ENCODE data around the gene PCAT6. TPM values are rescaled to one million over a fixed set of nuclear protein-coding genes. Genes with fewer than 3 reads are reported as not detected.

The PCAT6 gene
- total RNA-seq, 2 donors from 2014 or later: 6.2 to 9.0 TPM

- no peak for TF ChIP-seq CTCF (IDR thresholded peaks at IDR 0.05)
- TF ChIP-seq POLR2A (IDR thresholded peaks at IDR 0.05): no peak
- no peak for TF ChIP-seq POLR2AphosphoS5 (IDR thresholded peaks at IDR 0.05)
- no peaks in the 10 kb centered on the region for H3K9me3 ChIP-seq
- no peaks in the 10 kb centered on the region for H3K27me3 ChIP-seq (replicated peaks; ENCODE audit: insufficient read depth)
- peak; percentile 16 for DNase-seq (ENCODE audit: low spot score)
- no peaks in the 10 kb centered on the region for H3K4me1 ChIP-seq (replicated peaks)
- intact Hi-C loops (cut with DNase I): no loop called here
- H3K27ac ChIP-seq: peak overlapping the region; percentile 93 to 95
- H3K4me3 ChIP-seq: peak overlapping the region; percentile 88 to 99
- WGBS: 0% methylated on average over 38 of the region's 51 CpGs
- no peaks in the 10 kb centered on the region for H3K36me3 ChIP-seq
Measured at GRCh38 chr1:202806845-202807450, 3.8 kb upstream of the PCAT6 start.

DNA sequence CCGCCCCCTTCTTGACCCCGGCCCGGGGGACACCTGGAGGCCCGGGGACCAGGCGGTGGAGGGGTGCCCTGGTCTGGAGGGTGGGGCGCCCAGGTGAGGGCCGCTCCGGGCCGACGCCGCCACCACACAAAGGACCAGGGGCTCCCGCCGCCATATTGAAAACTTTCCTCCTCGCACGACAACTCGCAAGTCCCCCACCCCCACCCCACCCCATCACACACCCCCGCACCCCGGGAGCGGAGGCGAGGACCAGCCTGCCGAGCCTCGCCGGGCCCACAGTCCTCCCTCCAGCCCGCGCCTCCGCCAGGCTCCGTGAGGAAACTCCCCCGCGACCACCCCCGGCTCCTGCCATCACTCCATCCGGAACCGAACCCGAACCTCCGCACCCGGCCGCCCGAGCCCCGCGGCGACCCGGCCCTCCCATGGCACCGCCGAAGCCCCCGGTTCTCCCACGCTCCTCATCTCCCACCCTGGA is 3.3 kb upstream of the PCAT6 start:
- intact Hi-C loops (cut with DNase I): no loop called here
- under 1% methylated on average over 41 of the region's 45 CpGs for WGBS
- no peaks in the 10 kb centered on the region for H3K36me3 ChIP-seq

GRCh38 chr1:202807926-202808757 is 2.6 kb upstream of the PCAT6 start, which contains the start of gene KDM5B:
Gene KDM5B (minus strand): TSS chr1:202808421. CDS start chr1:202808305, 116 bp downstream.
- Histone ChIP-seq H3K27me3 (replicated peaks; ENCODE audit: insufficient read depth) (no peaks in the 10 kb centered on the region), H3K27ac (peak within 1 kb of the TSS; percentile 93 to 95), H3K36me3 (no peaks in the 10 kb centered on the region), H3K9me3 (no peaks in the 10 kb centered on the region), H3K4me3 (peak within 1 kb of the TSS; percentile 88 to 99), H3K4me1 (replicated peaks) (no peaks in the 10 kb centered on the region)
- intact Hi-C loops (cut with DNase I): no loop called here
- DNase-seq (ENCODE audit: low spot score): peak; percentile 75
- TF ChIP-seq POLR2A (IDR thresholded peaks at IDR 0.05) (peak; percentile 90), POLR2AphosphoS5 (IDR thresholded peaks at IDR 0.05) (peak; percentile 84), CTCF (IDR thresholded peaks at IDR 0.05) (no peak)
- WGBS: under 1% methylated on average over 83 of the region's 84 CpGs

More for the DNA sequence above, 3.3 kb upstream of the PCAT6 start:
- Histone ChIP-seq H3K27me3 (replicated peaks; ENCODE audit: insufficient read depth) (no peaks in the 10 kb centered on the region), H3K4me1 (replicated peaks) (no peaks in the 10 kb centered on the region), H3K9me3 (no peaks in the 10 kb centered on the region), H3K4me3 (peak overlapping the region; percentile 88 to 99), H3K27ac (peak overlapping the region; percentile 93 to 95)
- DNase-seq (ENCODE audit: low spot score): peak; percentile 17
- TF ChIP-seq POLR2AphosphoS5 (IDR thresholded peaks at IDR 0.05) (no peak), CTCF (IDR thresholded peaks at IDR 0.05) (no peak), POLR2A (IDR thresholded peaks at IDR 0.05) (no peak)

GRCh38 chr1:202809597-202810159 is 1.1 kb upstream of the PCAT6 start:
- Histone ChIP-seq H3K4me1 (replicated peaks) (no peaks in the 10 kb centered on the region), H3K27me3 (replicated peaks; ENCODE audit: insufficient read depth) (no peaks in the 10 kb centered on the region), H3K36me3 (no peaks in the 10 kb centered on the region), H3K27ac (peak overlapping the region; percentile 84 to 89), H3K4me3 (no peak overlapping the region), H3K9me3 (no peaks in the 10 kb centered on the region)
- no peak for DNase-seq (ENCODE audit: low spot score)
- TF ChIP-seq POLR2AphosphoS5 (IDR thresholded peaks at IDR 0.05) (no peak), CTCF (IDR thresholded peaks at IDR 0.05) (no peak), POLR2A (IDR thresholded peaks at IDR 0.05) (no peak)
- intact Hi-C loops (cut with DNase I): loop anchor here (5.0 kb wide), 2 partner anchors 53 to 78 kb away; partner anchors contain the start of gene RABIF
- 68% methylated on average over 15 of the region's 15 CpGs for WGBS

Data from prostate gland (tissue), 2 donors.